Cardiac fibroblast (primary cell): ENCODE measurements around the gene CEP170B.

ENCODE experiments used
- DNase-seq, 2 donors: peaks; one replicate each; pipeline versions ENCODE4 v3.0.0 to v3.0.0-alpha.2; 2010; ENCODE audit warnings: low read depth in 2 of 2
- H3K4me3 ChIP-seq, 2 donors: replicated peaks in 1 of 2; 1 replicate in 1 of 2; 2 replicates in 1 of 2; pipeline ENCODE4 v1.5.1; 2011; ENCODE audit warnings: low read depth in 2 of 2, low read length in 2 of 2, mild to moderate bottlenecking in 2 of 2, moderate library complexity in 1 of 2
- CTCF ChIP-seq: IDR thresholded peaks from one replicate; pipeline ENCODE4 v1.5.1; 2011; ENCODE audit warnings: low read depth, mild to moderate bottlenecking, low read length, inconsistent platforms

The CEP170B gene

DNA sequence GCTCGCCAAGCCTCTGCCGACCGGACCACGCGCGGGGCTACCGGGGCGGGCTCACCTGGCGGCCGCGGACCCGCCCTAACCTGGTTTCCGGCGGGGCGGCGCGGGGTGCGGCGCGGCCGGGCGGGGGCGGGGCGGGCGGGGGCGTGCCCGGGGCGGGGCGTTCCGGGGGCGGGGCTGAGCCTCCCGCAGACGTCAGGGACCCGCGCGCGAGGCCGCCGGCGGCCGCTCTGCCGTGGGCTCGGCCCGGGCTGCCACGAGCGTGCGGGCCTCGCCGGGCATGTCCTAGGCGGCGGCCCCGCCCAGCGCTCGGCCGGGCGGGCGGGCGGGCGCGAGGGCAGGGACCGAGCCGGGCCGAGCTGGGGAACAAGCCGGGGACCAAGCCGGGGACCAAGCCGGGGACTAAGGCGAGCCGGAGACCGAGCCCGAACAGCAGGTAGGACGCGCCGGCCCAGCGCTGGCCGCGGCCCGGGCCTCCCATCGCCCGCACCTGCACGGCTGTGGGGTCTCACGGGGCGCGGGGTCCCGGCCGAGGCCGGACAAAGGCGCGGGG, at the start of gene CEP170B:
CEP170B (plus strand) TSS at position 188 of the 550 bp plus-strand sequence. CDS start 3,183 bp downstream, outside the sequence.
- TF ChIP-seq CTCF = no peak
- DNase-seq = peak in 1 of 2 donors; percentile 51
- peak within 1 kb of the TSS; percentile 53 to 77 for H3K4me3 ChIP-seq

DNA sequence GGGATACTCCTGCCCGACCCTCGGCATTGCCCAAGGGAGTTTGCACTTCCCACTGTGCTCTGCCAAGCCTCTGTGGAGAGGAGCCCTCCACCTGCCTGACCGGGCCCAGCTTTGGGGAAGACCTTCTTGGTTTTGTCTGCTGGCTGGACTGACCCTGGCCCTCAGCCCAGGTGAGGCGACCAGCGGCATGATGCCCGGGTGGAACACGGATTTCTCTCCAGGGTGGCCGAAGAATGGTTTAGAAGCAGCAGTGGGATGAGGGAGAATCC, 48.5 kb upstream of the CEP170B start:
- no peak for DNase-seq
- H3K4me3 ChIP-seq = peak overlapping the region; percentile 71 to 87
- no peak for TF ChIP-seq CTCF

DNA sequence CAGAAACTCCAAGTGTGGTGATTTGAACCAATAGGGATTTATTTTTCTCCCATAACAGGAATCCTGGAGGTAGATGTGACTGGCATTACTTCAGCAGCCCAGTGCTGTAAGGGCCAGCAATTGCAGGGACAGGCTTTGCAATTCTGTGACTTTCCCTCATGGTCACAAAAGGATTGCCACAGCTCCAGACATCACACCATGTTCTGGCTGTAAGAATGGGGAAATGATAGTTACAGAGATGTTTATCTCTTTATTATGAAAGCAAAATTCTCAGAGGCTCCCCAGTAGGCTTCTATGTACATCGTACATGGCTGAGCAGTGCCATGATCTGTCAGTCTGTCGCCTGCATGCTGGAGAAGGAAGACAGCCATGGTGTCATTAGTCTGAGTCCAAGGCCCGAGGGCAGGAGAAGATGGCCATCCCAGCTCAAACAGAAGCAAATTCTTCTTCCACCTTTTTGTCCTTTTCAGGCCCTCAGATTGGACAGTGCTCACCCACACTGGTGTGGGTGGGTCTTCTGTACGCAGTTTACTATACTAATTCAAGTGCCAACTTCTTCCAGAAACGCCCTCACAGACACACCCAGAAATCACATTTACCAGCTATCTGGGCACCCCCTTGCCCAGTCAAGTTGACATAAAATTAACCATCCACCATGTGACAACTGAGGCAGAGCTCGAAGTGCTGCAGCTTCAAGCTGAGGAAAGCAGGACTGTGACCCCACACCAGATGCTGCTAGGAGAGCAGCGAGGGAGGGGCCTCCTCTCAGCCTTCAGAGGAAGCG, 46.9 kb upstream of the CEP170B start:
- no peak for TF ChIP-seq CTCF
- no peak overlapping the region for H3K4me3 ChIP-seq
- no peak for DNase-seq

- no peak for TF ChIP-seq CTCF
Measured at GRCh38 chr14:104818714-104819161, 46.3 kb upstream of the CEP170B start.

DNA sequence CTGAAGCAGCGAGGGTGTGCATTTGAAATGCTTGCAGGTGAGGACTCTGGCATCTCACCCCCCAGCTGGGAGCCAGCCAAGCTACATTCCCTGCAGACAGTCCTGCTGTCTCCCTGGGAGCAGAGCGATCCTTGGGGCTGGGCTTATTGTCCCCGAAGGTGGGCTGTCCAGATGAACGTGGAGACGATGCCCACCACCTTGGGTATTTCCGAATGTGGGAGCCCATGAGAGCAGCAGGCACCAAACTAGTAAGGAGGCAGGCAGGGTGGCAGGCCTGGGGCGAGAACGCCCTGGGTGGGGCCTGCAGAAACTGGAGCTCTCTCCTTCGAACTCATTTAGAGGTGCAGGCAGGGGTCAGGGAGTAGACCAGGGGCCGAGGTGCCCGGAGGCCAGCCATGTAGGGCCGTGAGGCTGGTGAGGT, 45.7 kb upstream of the CEP170B start:
- no peak for DNase-seq
- H3K4me3 ChIP-seq = no peak overlapping the region
- no peak for TF ChIP-seq CTCF

More at GRCh38 chr14:104818714-104819161, 46.3 kb upstream of the CEP170B start:
- H3K4me3 ChIP-seq = no peak overlapping the region
- DNase-seq = no peak

GRCh38 chr14:104820669-104821228, 44.3 kb upstream of the CEP170B start:
- H3K4me3 ChIP-seq = no peak overlapping the region
- TF ChIP-seq CTCF = peak; percentile 78
- peak; percentile 69 to 84 for DNase-seq
